OCI-LY7 (cell line): Measurements from ENCODE around the gene DAP. TPM values are rescaled to one million over a fixed set of nuclear protein-coding genes. Genes with fewer than 3 reads are reported as not detected.

Source experiments
- BruUV-seq: library from RNA; stranded (reverse); fragments of 400-500 nt; replicated peaks from 2 replicates; lab custom pipeline; 2021; lab: Mats Ljungman, UMichigan
- CTCF ChIA-PET: fragments of 300-600 bp; sonication (Branson Sonifier 250); formaldehyde crosslinking; loops from one replicate; lab custom pipeline; 2022; ENCODE audit warnings: antibody characterized with exemption; ENCODE audit not compliant: unreplicated experiment; lab: Charles Lee
- POLR2A ChIA-PET: fragments of 300-600 bp; sonication (Branson Sonifier 250); formaldehyde crosslinking; loops from one replicate; lab custom pipeline; 2022; ENCODE audit warnings: antibody characterized with exemption; lab: Charles Lee
- DNase-seq: peaks from one replicate; pipeline ENCODE4 v3.0.0-alpha.2; 2015; ENCODE audit warnings: low spot score
- H2AFZ ChIP-seq: fragments of 200-600 bp; sonication (generic), shearing (Covaris generic); 2 replicates; pipeline ENCODE4 v1.6.1; 2014; ENCODE audit warnings: mild to moderate bottlenecking, antibody characterized with exemption, low read length, moderate library complexity
- H3K27ac ChIP-seq: fragments of 200-600 bp; sonication (generic); 2 replicates; pipeline ENCODE4 v1.5.1; 2014; ENCODE audit warnings: mixed run types, low read depth, mild to moderate bottlenecking, moderate library complexity, low read length, inconsistent platforms; ENCODE audit not compliant: poor library complexity, severe bottlenecking
- H3K36me3 ChIP-seq: fragments of 200-600 bp; sonication (generic); 2 replicates; pipeline ENCODE4 v1.6.1; 2014; ENCODE audit warnings: mild to moderate bottlenecking, antibody characterized with exemption, low read length, moderate library complexity, mixed read lengths; ENCODE audit not compliant: insufficient read depth
- H3K4me1 ChIP-seq: fragments of 200-600 bp; sonication (generic); 2 replicates; pipeline ENCODE4 v1.5.1; 2014; ENCODE audit warnings: mild to moderate bottlenecking, low read length; ENCODE audit not compliant: insufficient read depth, poor library complexity, severe bottlenecking
- H3K4me2 ChIP-seq: fragments of 200-600 bp; sonication (generic); 2 replicates; pipeline ENCODE4 v1.6.1; 2014; ENCODE audit warnings: mild to moderate bottlenecking, low read length
- H3K4me3 ChIP-seq: fragments of 200-600 bp; sonication (generic); 2 replicates; pipeline ENCODE4 v1.5.1; 2014; ENCODE audit warnings: mild to moderate bottlenecking, low read depth, low read length; ENCODE audit not compliant: poor library complexity, severe bottlenecking
- H3K79me2 ChIP-seq: fragments of 200-600 bp; sonication (generic); 2 replicates; pipeline ENCODE4 v1.6.1; 2016; ENCODE audit warnings: low read depth, mild to moderate bottlenecking, low read length, moderate library complexity, mixed read lengths; ENCODE audit not compliant: insufficient read depth
- H3K9me2 ChIP-seq: fragments of 200-600 bp; sonication (generic); 2 replicates; pipeline ENCODE4 v1.6.1; 2016; ENCODE audit warnings: mild to moderate bottlenecking, low read length, mixed read lengths; ENCODE audit not compliant: insufficient read depth
- H3K9me3 ChIP-seq: fragments of 200-600 bp; sonication (generic); 2 replicates; pipeline ENCODE4 v1.6.1; 2014; ENCODE audit warnings: mild to moderate bottlenecking, mixed run types, low read length, mixed read lengths
- H4K20me1 ChIP-seq: fragments of 200-600 bp; sonication (generic); 2 replicates; pipeline ENCODE4 v1.6.1; 2014; ENCODE audit warnings: mild to moderate bottlenecking, antibody characterized with exemption, low read length, moderate library complexity, mixed read lengths; ENCODE audit not compliant: insufficient read depth
- EZH2phosphoT487 ChIP-seq: fragments of 200-600 bp; sonication (generic); IDR thresholded peaks from 2 replicates; pipeline ENCODE4 v1.6.1; 2018; ENCODE audit warnings: low read depth, borderline replicate concordance, mild to moderate bottlenecking, mixed run types, antibody characterized with exemption, low read length, moderate library complexity, mixed read lengths
- intact Hi-C: fragments of 100-400 bp; cut with micrococcal nuclease; formaldehyde crosslinking; loops from one replicate; pipeline ENCODE4 v1.10.0; 2022; ENCODE audit not compliant: unreplicated experiment
- total RNA-seq, 2 experiments: library from RNA; depleted of rRNA in 1 of 2; stranded (reverse); fragments of >200 nt in 1 of 2; shearing (Covaris generic) in 1 of 2; gene quantifications; 2 replicates each; pipeline ENCODE4 v1.2.3, GENCODE V29; 2014 to 2022
- TF ChIP-seq, protein P1 (sequence below): fragments of 200-600 bp; sonication (generic); conservative IDR thresholded peaks from 2 replicates; pipeline ENCODE4 v1.5.1; 2014; ENCODE audit warnings: mild to moderate bottlenecking, antibody characterized with exemption, low read length, moderate library complexity, mixed read lengths

Gene DAP
- total RNA-seq, 2 experiments from 2014 or later, result 21.5 to 96.1 TPM

DNA sequence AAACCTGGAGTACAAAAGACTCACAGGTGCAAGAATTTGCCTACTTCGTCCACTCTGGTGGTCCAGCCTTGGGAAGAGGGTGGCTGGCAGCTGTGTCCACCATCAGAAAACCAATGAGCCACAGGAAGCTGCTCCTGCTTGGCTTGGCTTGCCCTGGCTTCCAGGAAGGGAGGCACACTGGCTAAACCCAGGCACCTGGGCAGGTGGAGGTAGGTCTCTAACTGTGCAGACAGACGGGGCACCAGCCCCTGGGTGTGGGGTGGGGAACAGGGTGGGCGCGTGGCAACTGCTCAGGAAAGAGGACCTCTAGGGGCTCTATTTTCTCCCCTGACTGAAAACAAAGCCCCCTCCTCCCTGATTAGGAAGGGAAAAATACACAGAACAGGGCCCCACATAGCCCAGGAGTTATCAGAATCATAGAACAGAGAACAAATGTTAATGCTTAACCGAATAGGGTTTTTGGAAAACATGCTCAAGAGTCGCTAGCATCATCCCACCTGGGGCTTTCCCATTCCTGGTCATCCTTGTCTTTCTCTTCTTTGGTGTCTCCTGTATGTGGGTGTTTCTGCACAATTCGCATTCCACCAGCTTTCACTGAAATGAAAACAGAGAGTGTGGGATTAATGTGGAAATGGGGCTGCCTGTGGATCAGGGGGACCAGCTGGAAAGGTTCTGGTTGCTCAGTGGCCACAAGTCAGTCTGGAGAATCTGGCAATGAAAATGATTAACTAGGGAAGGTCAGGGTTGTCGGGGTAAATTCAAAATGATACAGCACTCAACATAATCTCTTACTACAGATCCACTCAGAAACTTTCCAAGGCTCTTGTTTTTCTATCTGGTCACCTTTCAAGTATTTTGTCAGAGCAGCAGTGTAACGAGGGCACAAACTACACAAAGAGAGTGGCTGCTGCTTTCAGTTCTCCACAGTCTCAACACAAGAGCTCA lies 13.1 kb downstream of the DAP start:
- Histone ChIP-seq H2AFZ (no peak overlapping the region), H4K20me1 (0 out of 2 replicates have a peak, but pooled peaks cover 7% of the 10 kb centered on the region), H3K27ac (no peak overlapping the region), H3K79me2 (peaks cover 16% of the 10 kb centered on the region; the same call in 1 of the 2 replicates), H3K4me1 (peaks cover 6% of the 10 kb centered on the region), H3K4me3 (no peak overlapping the region), H3K9me2 (no peaks in the 10 kb centered on the region), H3K36me3 (peaks cover 73% of the 10 kb centered on the region), H3K4me2 (no peak overlapping the region), H3K9me3 (no peaks in the 10 kb centered on the region)
- CTCF ChIA-PET, result interaction anchor here (0.6 kb wide), 1 partner anchor 52 kb away, joined by 3 read pairs; no protein-coding TSS in a partner anchor
- BruUV-seq, result no TSS peak
- intact Hi-C loops, result no loop called here
- no peak for TF ChIP-seq EZH2phosphoT487
- TF ChIP-seq, protein P1, sequence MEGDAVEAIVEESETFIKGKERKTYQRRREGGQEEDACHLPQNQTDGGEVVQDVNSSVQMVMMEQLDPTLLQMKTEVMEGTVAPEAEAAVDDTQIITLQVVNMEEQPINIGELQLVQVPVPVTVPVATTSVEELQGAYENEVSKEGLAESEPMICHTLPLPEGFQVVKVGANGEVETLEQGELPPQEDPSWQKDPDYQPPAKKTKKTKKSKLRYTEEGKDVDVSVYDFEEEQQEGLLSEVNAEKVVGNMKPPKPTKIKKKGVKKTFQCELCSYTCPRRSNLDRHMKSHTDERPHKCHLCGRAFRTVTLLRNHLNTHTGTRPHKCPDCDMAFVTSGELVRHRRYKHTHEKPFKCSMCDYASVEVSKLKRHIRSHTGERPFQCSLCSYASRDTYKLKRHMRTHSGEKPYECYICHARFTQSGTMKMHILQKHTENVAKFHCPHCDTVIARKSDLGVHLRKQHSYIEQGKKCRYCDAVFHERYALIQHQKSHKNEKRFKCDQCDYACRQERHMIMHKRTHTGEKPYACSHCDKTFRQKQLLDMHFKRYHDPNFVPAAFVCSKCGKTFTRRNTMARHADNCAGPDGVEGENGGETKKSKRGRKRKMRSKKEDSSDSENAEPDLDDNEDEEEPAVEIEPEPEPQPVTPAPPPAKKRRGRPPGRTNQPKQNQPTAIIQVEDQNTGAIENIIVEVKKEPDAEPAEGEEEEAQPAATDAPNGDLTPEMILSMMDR, result no peak
- DNase-seq, result no peak
- POLR2A ChIA-PET, result no interaction called here

DNA sequence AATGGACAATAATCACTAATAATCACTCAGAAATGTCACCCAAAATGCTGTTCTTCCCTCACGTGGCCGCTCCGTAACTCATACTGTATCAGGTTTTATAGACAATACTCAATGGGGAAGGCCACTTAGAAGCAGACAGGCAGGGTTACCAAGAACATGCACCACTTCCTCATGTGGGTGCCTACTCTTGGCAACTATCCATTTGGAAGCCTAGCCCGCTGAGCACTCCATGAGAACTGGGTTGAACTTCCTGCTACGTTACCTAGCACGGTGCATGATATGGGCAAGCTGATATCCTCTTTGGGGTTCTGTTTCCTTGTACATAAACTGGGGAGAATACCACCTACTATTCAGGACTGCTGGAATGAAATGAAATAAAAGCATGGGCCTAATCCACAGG lies 14.3 kb downstream of the DAP start:
- no peaks in the 10 kb centered on the region for H3K9me3 ChIP-seq
- intact Hi-C loops, result no loop called here
- 0 out of 2 replicates have a peak, but pooled peaks cover 5% of the 10 kb centered on the region for H4K20me1 ChIP-seq
- POLR2A ChIA-PET, result interaction anchor here (0.6 kb wide), 1 partner anchor 217 kb away, joined by 5 read pairs; no protein-coding TSS in a partner anchor
- H3K4me1 ChIP-seq, result peaks cover 6% of the 10 kb centered on the region
- TF ChIP-seq, protein P1, result no peak
- no peak for TF ChIP-seq EZH2phosphoT487
- CTCF ChIA-PET, result no interaction called here
- no TSS peak for BruUV-seq
- H2AFZ ChIP-seq, result no peak overlapping the region
- no peaks in the 10 kb centered on the region for H3K9me2 ChIP-seq
- H3K36me3 ChIP-seq, result peaks cover 74% of the 10 kb centered on the region
- no peak for DNase-seq
- H3K4me3 ChIP-seq, result no peak overlapping the region
- no peak overlapping the region for H3K4me2 ChIP-seq
- no peak overlapping the region for H3K27ac ChIP-seq
- peaks cover 12% of the 10 kb centered on the region; the same call in 1 of the 2 replicates for H3K79me2 ChIP-seq
